ENCODE results near the gene NOC2L.

DNA sequence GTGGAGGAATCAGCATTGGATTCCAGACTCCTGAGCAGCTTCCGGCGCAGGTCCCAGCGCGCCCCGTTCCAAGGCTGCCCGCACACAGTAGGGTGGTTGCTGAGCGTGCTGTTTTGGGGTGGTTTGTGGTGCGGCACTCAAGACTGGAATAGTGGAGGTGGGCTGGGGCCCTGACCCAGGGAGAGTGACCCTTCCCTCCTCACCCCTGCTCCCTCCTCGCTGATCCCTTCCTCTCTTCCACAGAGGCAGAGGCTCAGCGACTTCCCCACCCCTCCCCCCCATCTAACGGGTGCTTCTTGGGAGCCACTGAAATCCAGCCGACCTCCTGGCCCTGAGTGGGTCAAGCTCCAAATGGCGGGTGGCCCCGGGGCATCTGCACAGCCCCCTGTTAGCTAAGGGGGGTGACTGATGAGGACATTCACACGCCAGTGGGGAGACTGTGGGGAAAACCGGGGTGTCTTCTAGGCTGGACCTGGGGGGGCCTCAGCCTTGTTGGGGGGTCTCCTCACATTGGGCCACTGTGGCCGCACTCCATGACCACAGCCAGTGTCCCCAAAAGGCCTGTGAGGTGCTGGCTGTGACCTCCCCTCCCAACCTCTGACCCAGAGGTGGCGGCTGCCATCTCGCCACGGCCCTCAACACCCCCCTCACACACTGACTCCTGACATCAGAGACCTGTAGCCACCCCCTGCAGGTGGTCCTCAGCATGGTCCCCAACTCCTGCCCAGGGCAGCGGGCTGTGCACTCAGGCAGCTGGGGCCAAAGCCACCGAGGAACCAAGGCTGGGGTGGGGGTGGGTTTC is 44.8 kb upstream of the NOC2L start:
- TF ChIP-seq POLR2A (IDR thresholded peaks at IDR 0.05) = no peak
- TF ChIP-seq, protein P1, sequence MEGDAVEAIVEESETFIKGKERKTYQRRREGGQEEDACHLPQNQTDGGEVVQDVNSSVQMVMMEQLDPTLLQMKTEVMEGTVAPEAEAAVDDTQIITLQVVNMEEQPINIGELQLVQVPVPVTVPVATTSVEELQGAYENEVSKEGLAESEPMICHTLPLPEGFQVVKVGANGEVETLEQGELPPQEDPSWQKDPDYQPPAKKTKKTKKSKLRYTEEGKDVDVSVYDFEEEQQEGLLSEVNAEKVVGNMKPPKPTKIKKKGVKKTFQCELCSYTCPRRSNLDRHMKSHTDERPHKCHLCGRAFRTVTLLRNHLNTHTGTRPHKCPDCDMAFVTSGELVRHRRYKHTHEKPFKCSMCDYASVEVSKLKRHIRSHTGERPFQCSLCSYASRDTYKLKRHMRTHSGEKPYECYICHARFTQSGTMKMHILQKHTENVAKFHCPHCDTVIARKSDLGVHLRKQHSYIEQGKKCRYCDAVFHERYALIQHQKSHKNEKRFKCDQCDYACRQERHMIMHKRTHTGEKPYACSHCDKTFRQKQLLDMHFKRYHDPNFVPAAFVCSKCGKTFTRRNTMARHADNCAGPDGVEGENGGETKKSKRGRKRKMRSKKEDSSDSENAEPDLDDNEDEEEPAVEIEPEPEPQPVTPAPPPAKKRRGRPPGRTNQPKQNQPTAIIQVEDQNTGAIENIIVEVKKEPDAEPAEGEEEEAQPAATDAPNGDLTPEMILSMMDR (IDR thresholded peaks at IDR 0.05) = no peak
